Adrenal gland (tissue), 5 donors: ENCODE data around the gene PRSS33.

Source experiments
- CTCF ChIP-seq, 6 experiments: fragments of 450-650 bp in 4 of 6; fragments of 200-600 bp in 2 of 6; sonication (generic) in 1 of 6; IDR thresholded peaks; 1 replicate in 5 of 6; 2 replicates in 1 of 6; pipeline versions ENCODE4 v1.5.1 to v1.8.0; 2016 to 2021; ENCODE audit warnings: antibody characterized with exemption in 6 of 6, mild to moderate bottlenecking in 2 of 6, moderate library complexity in 1 of 6
- POLR2A ChIP-seq, 2 donors: fragments of 450-650 bp; IDR thresholded peaks; one replicate each; pipeline ENCODE4 v1.6.1; 2017; ENCODE audit warnings: antibody characterized with exemption in 2 of 2, mild to moderate bottlenecking in 2 of 2, moderate library complexity in 1 of 2
- donor health status: DM: no; HTN: no; CAD: no.

DNA sequence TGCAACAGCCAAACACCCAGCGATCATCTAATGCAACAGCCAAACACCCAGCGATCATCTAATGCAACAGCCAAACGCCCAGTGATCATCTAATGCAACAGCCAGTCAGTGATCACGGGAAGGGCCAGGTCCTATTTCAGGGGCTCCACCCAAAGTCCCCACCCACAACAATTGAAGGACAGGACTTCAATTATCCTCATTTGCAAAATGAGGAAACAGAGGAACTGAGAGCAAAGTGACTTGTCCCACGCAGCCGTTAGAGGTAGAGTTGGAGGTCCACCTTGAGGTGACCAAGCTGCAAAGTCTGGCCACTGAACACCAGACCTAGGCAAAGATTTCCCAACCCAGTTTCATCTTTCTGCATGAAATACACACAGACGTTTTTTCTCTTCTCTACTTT, 46.4 kb upstream of the PRSS33 start:
- TF ChIP-seq CTCF (IDR thresholded peaks at IDR 0.05) (no peak), POLR2A (IDR thresholded peaks at IDR 0.05) (no peak)
